C4-2B (cell line): Measurements from ENCODE around the gene FNDC11.

Experiments
- H3K27ac ChIP-seq: fragments of 450-650 bp; 2 replicates; pipeline ENCODE4 v1.5.1; 2017
- CTCF ChIP-seq: fragments of 450-650 bp; conservative IDR thresholded peaks from 2 replicates; pipeline ENCODE4 v1.5.1; 2017; ENCODE audit warnings: mild to moderate bottlenecking
- ZFX ChIP-seq: fragments of 450-650 bp; IDR thresholded peaks from 2 replicates; pipeline ENCODE4 v1.6.1; 2017

FNDC11 gene

GRCh38 chr20:63579017-63579694 lies 25.2 kb downstream of the FNDC11 start:
- no peak overlapping the region for H3K27ac ChIP-seq

GRCh38 chr20:63580796-63581461 lies 27.0 kb downstream of the FNDC11 start:
- no peak overlapping the region for H3K27ac ChIP-seq
- no peak for TF ChIP-seq ZFX
- no peak for TF ChIP-seq CTCF

More at GRCh38 chr20:63579017-63579694, 25.2 kb downstream of the FNDC11 start:
- TF ChIP-seq ZFX (no peak), CTCF (no peak)

- no peak for TF ChIP-seq CTCF
- no peak for TF ChIP-seq ZFX
- H3K27ac ChIP-seq = no peak overlapping the region
Observed at GRCh38 chr20:63582382-63583063, 28.6 kb downstream of the FNDC11 start.

- TF ChIP-seq CTCF = no peak
- no peak for TF ChIP-seq ZFX
- H3K27ac ChIP-seq = no peak overlapping the region
Observed at GRCh38 chr20:63585616-63586565, 31.9 kb downstream of the FNDC11 start.

- TF ChIP-seq ZFX (no peak), CTCF (no peak)
- no peak overlapping the region for H3K27ac ChIP-seq
Observed at GRCh38 chr20:63586797-63587196, 32.8 kb downstream of the FNDC11 start.

- H3K27ac ChIP-seq = no peak overlapping the region
- TF ChIP-seq ZFX (no peak), CTCF (no peak)
Observed at GRCh38 chr20:63587256-63587655, 33.3 kb downstream of the FNDC11 start.
